PC-3 (cell line): Measurements from ENCODE around the gene RBM33. TPM values are rescaled to one million over a fixed set of nuclear protein-coding genes. Genes with fewer than 3 reads are reported as not detected.

Source experiments
- ATAC-seq: fragments of 200-7000 bp; cut with Tn5 transposase; 2 replicates; pipeline ENCODE4 v1.9.1; 2020; ENCODE audit warnings: mild to moderate bottlenecking, moderate library complexity
- BruUV-seq: library from RNA; stranded (reverse); fragments of 400-500 nt; replicated peaks from 2 replicates; lab custom pipeline; 2021; lab: Mats Ljungman, UMichigan
- CTCF ChIA-PET: fragments of 300-600 bp; sonication (Branson Sonifier 250); formaldehyde crosslinking; loops from one replicate; lab custom pipeline; 2022; ENCODE audit warnings: antibody characterized with exemption; lab: Charles Lee
- POLR2A ChIA-PET: fragments of 300-600 bp; sonication (Branson Sonifier 250); formaldehyde crosslinking; loops from one replicate; lab custom pipeline; 2022; ENCODE audit warnings: antibody characterized with exemption; ENCODE audit not compliant: unreplicated experiment; lab: Charles Lee
- DNase-seq: peaks from one replicate; pipeline ENCODE4 v3.0.0-alpha.2; 2015
- H2AFZ ChIP-seq: fragments of 300-600 bp; sonication (generic); 2 replicates; pipeline ENCODE4 v1.6.0; 2016; ENCODE audit warnings: antibody characterized with exemption, low read length
- H3F3A ChIP-seq: fragments of 300-600 bp; sonication (generic); one replicate; pipeline ENCODE4 v1.6.0; 2017; ENCODE audit warnings: antibody characterized with exemption, low read length, control low read depth, mild to moderate bottlenecking; ENCODE audit not compliant: unreplicated experiment
- H3K27ac ChIP-seq: fragments of 300-600 bp; sonication (generic); 2 replicates; pipeline ENCODE4 v1.5.1; 2016; ENCODE audit warnings: mild to moderate bottlenecking, low read length
- H3K27me3 ChIP-seq: fragments of 300-600 bp; sonication (generic); 2 replicates; pipeline ENCODE4 v1.6.1; 2016; ENCODE audit warnings: low read length, mixed read lengths
- H3K36me3 ChIP-seq: fragments of 300-600 bp; sonication (generic); 2 replicates; pipeline ENCODE4 v1.6.1; 2016; ENCODE audit warnings: low read depth, mixed run types, low read length, mixed read lengths
- H3K4me1 ChIP-seq: fragments of 300-600 bp; sonication (generic); 2 replicates; pipeline ENCODE4 v1.5.1; 2016; ENCODE audit warnings: low read length; ENCODE audit not compliant: insufficient read depth
- H3K4me2 ChIP-seq: fragments of 300-600 bp; sonication (generic); 2 replicates; pipeline ENCODE4 v1.6.0; 2016; ENCODE audit warnings: low read length
- H3K4me3 ChIP-seq: fragments of 300-600 bp; sonication (generic); 2 replicates; pipeline ENCODE4 v1.5.1; 2016; ENCODE audit warnings: mild to moderate bottlenecking, low read length, mixed read lengths
- H3K79me2 ChIP-seq: fragments of 300-600 bp; sonication (generic); 2 replicates; pipeline ENCODE4 v1.6.1; 2017; ENCODE audit warnings: low read length, mixed read lengths
- H3K9ac ChIP-seq: fragments of 300-600 bp; sonication (generic); 2 replicates; pipeline ENCODE4 v1.6.0; 2016; ENCODE audit warnings: mild to moderate bottlenecking, low read length
- H3K9me2 ChIP-seq: fragments of 300-600 bp; sonication (generic); replicated peaks from 2 replicates; pipeline ENCODE4 v1.6.1; 2016; ENCODE audit warnings: mixed run types, low read length, mixed read lengths
- H3K9me3 ChIP-seq: fragments of 300-600 bp; sonication (generic); 2 replicates; pipeline ENCODE4 v1.6.1; 2016; ENCODE audit warnings: low read length, mixed read lengths
- H4K20me1 ChIP-seq: fragments of 300-600 bp; sonication (generic); 2 replicates; pipeline ENCODE4 v1.6.1; 2016; ENCODE audit warnings: low read length, mixed read lengths
- CTCF ChIP-seq: fragments of 300-600 bp; sonication (generic); conservative IDR thresholded peaks from 2 replicates; pipeline ENCODE4 v1.5.1; 2017; ENCODE audit warnings: antibody characterized with exemption, low read depth, mild to moderate bottlenecking, low read length
- EZH2 ChIP-seq: fragments of 300-600 bp; sonication (generic); IDR thresholded peaks from one replicate; pipeline ENCODE4 v1.6.1; 2017; ENCODE audit warnings: antibody characterized with exemption, mild to moderate bottlenecking, low read length; ENCODE audit not compliant: unreplicated experiment
- EZH2phosphoT487 ChIP-seq: fragments of 300-600 bp; sonication (generic); IDR thresholded peaks from 2 replicates; pipeline ENCODE4 v1.6.1; 2018; ENCODE audit warnings: mild to moderate bottlenecking, antibody characterized with exemption, low read length, borderline replicate concordance
- intact Hi-C: fragments of 100-400 bp; cut with micrococcal nuclease; formaldehyde crosslinking; loops from 2 replicates; pipeline ENCODE4 v1.9.0; 2023
- total RNA-seq: library from RNA; depleted of rRNA; stranded (reverse); fragments of >200 nt; gene quantifications from 2 replicates; pipeline ENCODE4 v1.2.3, GENCODE V29; 2014

Gene RBM33
- total RNA-seq, 1 experiment from 2014 or later, result 25.3 TPM

GRCh38 chr7:155727616-155728015 is 83.2 kb downstream of the RBM33 start:
- TF ChIP-seq EZH2phosphoT487 (no peak), CTCF (no peak), EZH2 (no peak)
- POLR2A ChIA-PET, result no interaction called here
- H3F3A ChIP-seq, result no peaks in the 10 kb centered on the region
- no peak overlapping the region for H3K4me2 ChIP-seq
- peaks cover 9% of the 10 kb centered on the region for H3K36me3 ChIP-seq
- no peaks in the 10 kb centered on the region for H3K27me3 ChIP-seq
- no peak overlapping the region for H3K27ac ChIP-seq
- no peaks in the 10 kb centered on the region for H3K9me2 ChIP-seq
- H3K79me2 ChIP-seq, result peaks cover 9% of the 10 kb centered on the region; the same call in 1 of the 2 replicates
- DNase-seq (no peak), ATAC-seq (no peak)
- H3K4me3 ChIP-seq, result no peak overlapping the region
- H3K9ac ChIP-seq, result no peak overlapping the region
- no peaks in the 10 kb centered on the region for H3K9me3 ChIP-seq
- BruUV-seq, result no TSS peak
- peaks cover 28% of the 10 kb centered on the region for H3K4me1 ChIP-seq
- H4K20me1 ChIP-seq, result no peaks in the 10 kb centered on the region
- CTCF ChIA-PET, result no interaction called here
- H2AFZ ChIP-seq, result no peak overlapping the region
- intact Hi-C loops, result no loop called here

- DNase-seq (no peak), ATAC-seq (no peak)
- Histone ChIP-seq H3K4me1 (peaks cover 28% of the 10 kb centered on the region), H3K9me2 (no peaks in the 10 kb centered on the region), H3K4me2 (no peak overlapping the region), H4K20me1 (no peaks in the 10 kb centered on the region), H3K79me2 (peaks cover 9% of the 10 kb centered on the region; the same call in 1 of the 2 replicates), H3F3A (no peaks in the 10 kb centered on the region), H3K36me3 (peaks cover 9% of the 10 kb centered on the region), H2AFZ (no peak overlapping the region), H3K4me3 (no peak overlapping the region), H3K9me3 (no peaks in the 10 kb centered on the region), H3K27me3 (no peaks in the 10 kb centered on the region), H3K27ac (no peak overlapping the region), H3K9ac (no peak overlapping the region)
- ChIA-PET CTCF (no interaction called here), POLR2A (no interaction called here)
- intact Hi-C loops, result no loop called here
- TF ChIP-seq CTCF, result no peak
- no peak for TF ChIP-seq EZH2
- no peak for TF ChIP-seq EZH2phosphoT487
- BruUV-seq, result no TSS peak
Observed at GRCh38 chr7:155728116-155728515, 83.7 kb downstream of the RBM33 start.

- Histone ChIP-seq H3K27ac (0 out of 2 replicates have a peak overlapping the region, but pooled peaks have one; percentile 10), H3F3A (no peaks in the 10 kb centered on the region), H3K9ac (no peak overlapping the region), H3K9me2 (no peaks in the 10 kb centered on the region), H3K4me2 (no peak overlapping the region), H3K79me2 (peaks cover 9% of the 10 kb centered on the region; the same call in 1 of the 2 replicates), H3K4me1 (peaks cover 28% of the 10 kb centered on the region), H3K27me3 (no peaks in the 10 kb centered on the region), H3K9me3 (no peaks in the 10 kb centered on the region), H3K4me3 (no peak overlapping the region), H4K20me1 (no peaks in the 10 kb centered on the region), H2AFZ (no peak overlapping the region), H3K36me3 (peaks cover 9% of the 10 kb centered on the region)
- ChIA-PET CTCF (no interaction called here), POLR2A (no interaction called here)
- peak; percentile 60 for DNase-seq
- peak; percentile 52 for ATAC-seq
- TF ChIP-seq EZH2, result no peak
- no peak for TF ChIP-seq CTCF
- no peak for TF ChIP-seq EZH2phosphoT487
- intact Hi-C loops, result loop anchor here (5.0 to 10.0 kb wide), 3 partner anchors 83 to 805 kb away; no protein-coding TSS in a partner anchor
- no TSS peak for BruUV-seq
Observed at GRCh38 chr7:155729847-155730246, 85.4 kb downstream of the RBM33 start.
